Coronary artery (tissue), 2 donors: ENCODE results near the gene SH3RF1.

ENCODE experiments used
- DNase-seq: peaks from one replicate; pipeline ENCODE4 v3.0.0-alpha.2; 2017; ENCODE audit warnings: low spot score
- H3K27ac ChIP-seq, 2 donors: fragments of 200-600 bp; sonication (generic); one replicate each; pipeline ENCODE4 v1.5.1; 2016 to 2019
- H3K4me3 ChIP-seq: fragments of 200-600 bp; sonication (generic); 2 replicates; pipeline ENCODE4 v1.5.1; 2016; ENCODE audit warnings: mild to moderate bottlenecking, moderate library complexity
- CTCF ChIP-seq: fragments of 200-600 bp; sonication (generic); IDR thresholded peaks from one replicate; pipeline ENCODE4 v1.5.1; 2019; ENCODE audit warnings: antibody characterized with exemption

Gene SH3RF1

GRCh38 chr4:169274033-169274432 is 3.3 kb upstream of the SH3RF1 start:
- no peak for TF ChIP-seq CTCF
- H3K27ac ChIP-seq = no peak overlapping the region
- H3K4me3 ChIP-seq = no peak overlapping the region
- DNase-seq = no peak

- TF ChIP-seq CTCF = no peak
Observed at GRCh38 chr4:169272265-169272886, 1.6 kb upstream of the SH3RF1 start.

GRCh38 chr4:169271692-169272007 is 894 bp upstream of the SH3RF1 start:
- Histone ChIP-seq H3K27ac (peak overlapping the region; percentile 96 to 98), H3K4me3 (peak overlapping the region; percentile 94)
- no peak for TF ChIP-seq CTCF
- DNase-seq = no peak

More at GRCh38 chr4:169272265-169272886, 1.6 kb upstream of the SH3RF1 start:
- Histone ChIP-seq H3K27ac (peak overlapping the region in 1 of 2 donors; percentile 96), H3K4me3 (peak overlapping the region; percentile 13)
- DNase-seq = no peak

GRCh38 chr4:169269916-169270809 is 593 bp downstream of the SH3RF1 start:
- peak; percentile 89 for DNase-seq
- Histone ChIP-seq H3K4me3 (peak overlapping the region; percentile 94), H3K27ac (peak overlapping the region; percentile 96 to 98)
- no peak for TF ChIP-seq CTCF

GRCh38 chr4:169268951-169269760 is 1.6 kb downstream of the SH3RF1 start:
- TF ChIP-seq CTCF = no peak
- Histone ChIP-seq H3K4me3 (peak overlapping the region; percentile 94), H3K27ac (peak overlapping the region; percentile 96 to 98)
- no peak for DNase-seq

GRCh38 chr4:169267070-169267469 is 3.7 kb downstream of the SH3RF1 start:
- no peak for DNase-seq
- Histone ChIP-seq H3K4me3 (peak overlapping the region; percentile 6), H3K27ac (no peak overlapping the region)
- TF ChIP-seq CTCF = no peak
